Tibial nerve (tissue), 4 donors: Measurements from ENCODE around the gene RALB. TPM values are rescaled to one million over a fixed set of nuclear protein-coding genes. Genes with fewer than 3 reads are reported as not detected.
"Not testable (repeated sequence)": the region's sequence is repeated elsewhere in the genome, so short reads cannot be mapped to it uniquely, and the experiment has no call there.

Source experiments
- DNase-seq, 2 donors: peaks; one replicate each; pipeline ENCODE4 v3.0.0-alpha.2; 2019; ENCODE audit warnings: low spot score in 2 of 2
- H3K27ac ChIP-seq, 4 donors: fragments of 200-600 bp; sonication (generic) in 3 of 4; one replicate each; pipeline ENCODE4 v1.5.1; 2017 to 2019; ENCODE audit warnings: mild to moderate bottlenecking in 1 of 4
- H3K27me3 ChIP-seq, 2 donors: fragments of 200-600 bp; sonication (generic) in 1 of 2; one replicate each; pipeline versions ENCODE4 v1.5.1 to v1.6.0; 2017 to 2019
- H3K36me3 ChIP-seq, 3 donors: fragments of 200-600 bp; sonication (generic); one replicate each; pipeline ENCODE4 v1.5.1; 2018 to 2019
- H3K4me1 ChIP-seq, 4 donors: fragments of 200-600 bp; sonication (generic) in 3 of 4; one replicate each; pipeline ENCODE4 v1.5.1; 2017 to 2019
- H3K4me3 ChIP-seq, 4 donors: fragments of 200-600 bp; sonication (generic) in 3 of 4; one replicate each; pipeline ENCODE4 v1.5.1; 2017 to 2019; ENCODE audit warnings: mild to moderate bottlenecking in 1 of 4, moderate library complexity in 1 of 4
- H3K9me3 ChIP-seq, 4 donors: fragments of 200-600 bp; sonication (generic) in 3 of 4; one replicate each; pipeline ENCODE4 v1.5.1; 2017 to 2019
- EP300 ChIP-seq, 2 donors: sonication (generic); formaldehyde crosslinking; IDR thresholded peaks; one replicate each; pipeline ENCODE4 v1.6.1; 2017; ENCODE audit warnings: antibody characterized with exemption in 2 of 2, mild to moderate bottlenecking in 1 of 2
- POLR2A ChIP-seq, 2 donors: fragments of 450-650 bp; IDR thresholded peaks; one replicate each; pipeline ENCODE4 v1.6.1; 2017; ENCODE audit warnings: antibody characterized with exemption in 2 of 2, mild to moderate bottlenecking in 2 of 2, moderate library complexity in 2 of 2
- WGBS, 2 donors: methylation state at CpG; one replicate each; pipeline ENCODE4 v1.1.5; 2018; 5-methylcytosine and 5-hydroxymethylcytosine counted together
- total RNA-seq, 4 donors: library from RNA; depleted of rRNA; stranded (reverse); fragments of >200 nt; gene quantifications; one replicate each; pipeline ENCODE4 v1.1.0, GENCODE V29; 2016
- TF ChIP-seq, protein P1 (sequence below), 5 experiments: fragments of 200-600 bp in 3 of 5; fragments of 450-650 bp in 2 of 5; sonication (generic) in 3 of 5; IDR thresholded peaks; one replicate each; pipeline ENCODE4 v1.5.1; 2016 to 2019; ENCODE audit warnings: antibody characterized with exemption in 5 of 5, mild to moderate bottlenecking in 3 of 5, moderate library complexity in 2 of 5

The RALB gene
- total RNA-seq, 4 donors from 2014 or later: 35.1 to 40.4 (median 39.8) TPM

DNA sequence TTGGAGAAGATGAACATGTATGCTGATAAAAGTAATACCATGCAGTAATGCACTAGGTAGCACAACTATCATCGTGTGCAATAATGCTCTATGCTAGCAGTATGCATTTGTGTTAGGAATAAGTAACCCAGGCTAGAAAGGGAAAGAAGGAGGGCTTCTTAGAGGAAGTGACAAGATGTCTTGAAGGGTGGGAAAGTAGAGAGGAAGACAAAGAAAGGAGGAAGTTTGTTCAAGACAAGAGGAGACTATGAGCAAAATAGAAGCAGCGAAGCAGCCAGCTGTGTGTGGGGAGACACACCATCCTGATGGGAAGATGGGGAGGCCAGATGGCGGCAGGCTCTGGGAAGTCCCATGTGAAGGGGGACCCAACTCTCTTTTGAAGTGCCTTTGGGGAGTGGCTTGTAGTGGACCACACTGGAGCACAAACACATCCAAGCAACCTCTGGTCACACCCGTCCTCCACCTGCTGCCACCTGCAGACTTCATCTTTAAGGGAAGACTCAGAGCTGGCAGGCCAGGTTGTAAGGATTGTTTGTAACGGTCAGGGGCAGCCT lies 53.4 kb downstream of the RALB start:
- 89 to 96% methylated on average over 5 of the region's 5 CpGs for WGBS, 2 donors
- Histone ChIP-seq H3K27ac (no peak overlapping the region), H3K27me3 (no peaks in the 10 kb centered on the region), H3K36me3 (peaks cover 0 to 43% (median 0%) of the 10 kb centered on the region in 3 donors), H3K9me3 (no peaks in the 10 kb centered on the region), H3K4me1 (no peaks in the 10 kb centered on the region), H3K4me3 (no peak overlapping the region)
- DNase-seq: no peak
- TF ChIP-seq POLR2A (IDR thresholded peaks at IDR 0.05): no peak
- TF ChIP-seq, protein P1, sequence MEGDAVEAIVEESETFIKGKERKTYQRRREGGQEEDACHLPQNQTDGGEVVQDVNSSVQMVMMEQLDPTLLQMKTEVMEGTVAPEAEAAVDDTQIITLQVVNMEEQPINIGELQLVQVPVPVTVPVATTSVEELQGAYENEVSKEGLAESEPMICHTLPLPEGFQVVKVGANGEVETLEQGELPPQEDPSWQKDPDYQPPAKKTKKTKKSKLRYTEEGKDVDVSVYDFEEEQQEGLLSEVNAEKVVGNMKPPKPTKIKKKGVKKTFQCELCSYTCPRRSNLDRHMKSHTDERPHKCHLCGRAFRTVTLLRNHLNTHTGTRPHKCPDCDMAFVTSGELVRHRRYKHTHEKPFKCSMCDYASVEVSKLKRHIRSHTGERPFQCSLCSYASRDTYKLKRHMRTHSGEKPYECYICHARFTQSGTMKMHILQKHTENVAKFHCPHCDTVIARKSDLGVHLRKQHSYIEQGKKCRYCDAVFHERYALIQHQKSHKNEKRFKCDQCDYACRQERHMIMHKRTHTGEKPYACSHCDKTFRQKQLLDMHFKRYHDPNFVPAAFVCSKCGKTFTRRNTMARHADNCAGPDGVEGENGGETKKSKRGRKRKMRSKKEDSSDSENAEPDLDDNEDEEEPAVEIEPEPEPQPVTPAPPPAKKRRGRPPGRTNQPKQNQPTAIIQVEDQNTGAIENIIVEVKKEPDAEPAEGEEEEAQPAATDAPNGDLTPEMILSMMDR (IDR thresholded peaks at IDR 0.05): no peak
- TF ChIP-seq EP300 (IDR thresholded peaks at IDR 0.05): no peak

DNA sequence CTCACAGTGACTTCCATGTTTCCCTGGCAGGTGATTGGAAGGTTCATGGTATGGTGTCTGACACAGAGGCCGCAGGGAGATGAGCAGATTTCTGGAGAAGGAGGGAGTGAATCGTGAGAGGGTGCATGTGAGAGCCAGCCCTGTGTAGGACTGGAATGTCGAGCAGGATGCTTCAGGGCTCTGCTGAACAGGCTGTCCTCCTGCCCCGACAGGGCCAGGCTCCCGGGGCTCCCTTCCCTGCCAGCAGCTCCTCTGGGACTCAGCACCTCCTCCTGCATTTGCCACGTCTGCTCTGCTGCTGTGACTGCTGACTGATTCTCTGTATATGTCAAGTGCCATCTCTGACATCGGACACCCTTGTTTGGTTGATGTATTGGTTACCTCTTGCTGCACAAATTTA lies 54.8 kb downstream of the RALB start:
- Histone ChIP-seq H3K4me3 (no peak overlapping the region), H3K27ac (no peak overlapping the region), H3K9me3 (no peaks in the 10 kb centered on the region), H3K4me1 (peaks cover 0 to 2% (median 0%) of the 10 kb centered on the region in 4 donors), H3K36me3 (peaks cover 0 to 29% (median 0%) of the 10 kb centered on the region in 3 donors), H3K27me3 (no peaks in the 10 kb centered on the region)
- no peak for DNase-seq
- TF ChIP-seq POLR2A (IDR thresholded peaks at IDR 0.05): no peak
- TF ChIP-seq, protein P1 (IDR thresholded peaks at IDR 0.05): no peak
- no peak for TF ChIP-seq EP300 (IDR thresholded peaks at IDR 0.05)
- 78 to 86% methylated on average over 7 of the region's 7 CpGs for WGBS, 2 donors

DNA sequence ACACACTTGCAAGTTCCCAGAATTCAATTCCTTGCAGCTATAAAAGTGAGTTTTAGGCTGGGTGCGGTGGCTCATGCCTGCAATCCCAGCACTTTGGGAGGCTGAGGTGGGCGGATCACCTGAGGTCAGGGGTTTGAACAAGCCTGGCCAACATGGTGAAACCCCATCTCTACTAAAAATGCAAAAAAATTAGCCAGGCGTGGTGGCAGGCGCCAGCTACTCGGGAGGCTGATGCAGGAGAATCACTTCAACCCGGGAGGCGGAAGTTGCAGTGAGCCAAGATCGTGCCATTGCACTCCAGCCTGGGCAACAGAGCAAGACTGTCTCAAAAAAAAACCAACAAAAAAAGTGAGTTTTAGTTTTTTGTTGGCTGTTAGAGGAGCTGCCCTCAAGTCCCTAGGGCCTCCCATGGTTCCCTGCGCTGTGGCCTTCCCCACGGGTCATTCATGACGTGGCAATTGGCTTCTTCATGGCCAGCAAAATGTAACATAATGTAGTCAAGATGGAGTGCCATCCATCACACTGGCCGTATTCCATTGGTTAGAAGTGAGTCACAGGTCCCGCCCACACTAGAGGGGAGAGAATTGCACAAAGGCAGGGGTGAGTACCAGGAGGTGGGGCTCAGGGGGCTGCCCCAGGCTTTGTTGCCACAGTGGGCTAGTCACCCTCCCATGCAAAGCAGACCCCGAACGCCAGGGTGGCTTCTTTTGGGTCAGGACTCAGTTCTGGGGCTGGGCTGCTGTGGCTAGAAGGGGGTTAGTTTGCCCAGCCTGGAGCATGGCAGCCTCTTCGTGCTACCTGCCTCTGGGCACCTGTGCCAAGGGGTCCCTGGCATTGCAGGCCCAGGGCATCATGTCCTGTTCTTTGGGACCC lies 55.6 kb downstream of the RALB start:
- TF ChIP-seq, protein P1 (IDR thresholded peaks at IDR 0.05): no peak
- TF ChIP-seq POLR2A (IDR thresholded peaks at IDR 0.05) (no peak), EP300 (IDR thresholded peaks at IDR 0.05) (no peak)
- no peaks in the 10 kb centered on the region for H3K9me3 ChIP-seq
- H3K4me1 ChIP-seq: peaks cover 0 to 10% (median 3%) of the 10 kb centered on the region in 4 donors
- peaks cover 0 to 21% (median 0%) of the 10 kb centered on the region in 3 donors for H3K36me3 ChIP-seq
- DNase-seq: no peak
- H3K27ac ChIP-seq: no peak overlapping the region
- H3K27me3 ChIP-seq: no peaks in the 10 kb centered on the region
- H3K4me3 ChIP-seq: no peak overlapping the region
- 86 to 90% methylated on average over 16 of the region's 16 CpGs for WGBS, 2 donors

GRCh38 chr2:120310136-120310535 lies 57.5 kb downstream of the RALB start:
- DNase-seq: no peak
- WGBS, 2 donors: 92 to 95% methylated on average over 6 of the region's 6 CpGs
- no peak overlapping the region for H3K4me3 ChIP-seq

GRCh38 chr2:120310841-120311240 lies 58.2 kb downstream of the RALB start:
- not testable (repeated sequence) for H3K9me3 ChIP-seq, H3K27me3 ChIP-seq, H3K27ac ChIP-seq, H3K36me3 ChIP-seq, H3K4me3 ChIP-seq, DNase-seq
- WGBS, 2 donors: 91 to 92% methylated on average over 8 of the region's 8 CpGs
- peaks cover 0 to 18% (median 3%) of the 10 kb centered on the region in 4 donors for H3K4me1 ChIP-seq

More at GRCh38 chr2:120310136-120310535, 57.5 kb downstream of the RALB start:
- no peaks in the 10 kb centered on the region for H3K9me3 ChIP-seq
- peaks cover 0 to 18% (median 3%) of the 10 kb centered on the region in 4 donors for H3K4me1 ChIP-seq
- H3K36me3 ChIP-seq: peaks cover 0 to 12% (median 0%) of the 10 kb centered on the region in 3 donors
- TF ChIP-seq POLR2A (IDR thresholded peaks at IDR 0.05) (no peak), EP300 (IDR thresholded peaks at IDR 0.05) (no peak)
- TF ChIP-seq, protein P1 (IDR thresholded peaks at IDR 0.05): no peak
- H3K27ac ChIP-seq: no peak overlapping the region
- no peaks in the 10 kb centered on the region for H3K27me3 ChIP-seq
